Fibroblast of mammary gland (primary cell): ENCODE data around the gene ABCA13.

Source experiments
- DNase-seq: peaks from one replicate; pipeline ENCODE4 v3.0.0-alpha.2; 2010; ENCODE audit warnings: low read depth
- H3K4me3 ChIP-seq: 2 replicates; pipeline ENCODE4 v1.5.1; 2011; ENCODE audit warnings: low read depth, mild to moderate bottlenecking, low read length, moderate library complexity; ENCODE audit not compliant: control insufficient read depth
- TF ChIP-seq, protein P1 (sequence below): conservative IDR thresholded peaks from 2 replicates; pipeline ENCODE4 v1.5.1; 2011; ENCODE audit warnings: low read depth, low read length, inconsistent platforms; ENCODE audit not compliant: control insufficient read depth, insufficient read depth

Gene ABCA13

DNA sequence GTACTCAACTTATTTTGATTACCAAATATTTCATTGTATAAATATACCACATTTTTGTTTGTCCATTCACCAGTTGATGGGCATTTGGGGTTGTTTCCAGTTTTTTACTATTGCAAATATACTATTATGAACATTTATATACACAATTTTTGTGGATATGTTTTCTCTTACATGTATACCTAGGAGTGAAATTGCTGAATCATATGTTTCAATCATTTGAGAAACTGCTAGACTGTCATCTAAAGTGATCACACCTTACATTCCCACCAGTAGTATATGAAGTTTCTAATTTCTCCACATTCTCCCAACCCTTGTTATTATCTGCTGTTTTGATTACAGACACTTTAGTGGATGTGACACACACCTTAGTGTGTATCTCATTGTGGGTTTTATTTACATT is 257.9 kb downstream of the ABCA13 start:
- no peak overlapping the region for H3K4me3 ChIP-seq
- no peak for DNase-seq
- TF ChIP-seq, protein P1, sequence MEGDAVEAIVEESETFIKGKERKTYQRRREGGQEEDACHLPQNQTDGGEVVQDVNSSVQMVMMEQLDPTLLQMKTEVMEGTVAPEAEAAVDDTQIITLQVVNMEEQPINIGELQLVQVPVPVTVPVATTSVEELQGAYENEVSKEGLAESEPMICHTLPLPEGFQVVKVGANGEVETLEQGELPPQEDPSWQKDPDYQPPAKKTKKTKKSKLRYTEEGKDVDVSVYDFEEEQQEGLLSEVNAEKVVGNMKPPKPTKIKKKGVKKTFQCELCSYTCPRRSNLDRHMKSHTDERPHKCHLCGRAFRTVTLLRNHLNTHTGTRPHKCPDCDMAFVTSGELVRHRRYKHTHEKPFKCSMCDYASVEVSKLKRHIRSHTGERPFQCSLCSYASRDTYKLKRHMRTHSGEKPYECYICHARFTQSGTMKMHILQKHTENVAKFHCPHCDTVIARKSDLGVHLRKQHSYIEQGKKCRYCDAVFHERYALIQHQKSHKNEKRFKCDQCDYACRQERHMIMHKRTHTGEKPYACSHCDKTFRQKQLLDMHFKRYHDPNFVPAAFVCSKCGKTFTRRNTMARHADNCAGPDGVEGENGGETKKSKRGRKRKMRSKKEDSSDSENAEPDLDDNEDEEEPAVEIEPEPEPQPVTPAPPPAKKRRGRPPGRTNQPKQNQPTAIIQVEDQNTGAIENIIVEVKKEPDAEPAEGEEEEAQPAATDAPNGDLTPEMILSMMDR: no peak

GRCh38 chr7:48438206-48438605 is 266.9 kb downstream of the ABCA13 start:
- TF ChIP-seq, protein P1: no peak
- no peak for DNase-seq
- H3K4me3 ChIP-seq: no peak overlapping the region

DNA sequence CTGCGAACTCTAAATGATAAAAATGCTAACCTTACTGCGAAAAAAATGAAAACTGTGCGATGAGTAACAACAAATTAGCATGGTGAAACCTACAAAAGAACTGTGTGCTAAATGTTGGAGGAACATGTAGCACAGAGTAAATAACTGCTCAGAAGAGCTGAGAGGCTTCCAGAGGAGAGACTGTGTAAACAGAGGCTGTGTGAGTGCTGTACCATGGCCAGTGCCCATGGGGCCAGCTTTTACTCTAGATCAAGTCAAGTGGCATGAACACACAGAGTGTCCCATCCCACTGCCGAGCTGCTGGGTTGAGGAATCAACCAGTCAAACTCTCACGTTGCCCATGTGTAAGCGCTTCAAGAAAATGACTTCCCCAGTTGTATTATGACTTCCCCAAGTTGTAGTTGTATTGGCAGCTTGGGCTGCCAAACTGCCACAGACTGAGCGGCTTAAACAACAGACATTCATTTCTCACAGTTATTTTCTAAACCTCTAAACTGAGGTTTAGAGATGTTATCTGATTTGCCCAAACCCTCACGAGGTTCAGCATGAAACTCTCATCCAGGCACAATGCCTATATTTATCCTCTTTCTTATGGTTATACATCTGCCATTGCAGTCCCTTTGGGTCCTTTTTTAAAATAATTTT is 270.7 kb downstream of the ABCA13 start:
- TF ChIP-seq, protein P1: no peak
- DNase-seq: no peak
- H3K4me3 ChIP-seq: no peak overlapping the region

- TF ChIP-seq, protein P1: no peak
- no peak for DNase-seq
- H3K4me3 ChIP-seq: no peak overlapping the region
Measured at GRCh38 chr7:48443051-48443450, 271.8 kb downstream of the ABCA13 start.

DNA sequence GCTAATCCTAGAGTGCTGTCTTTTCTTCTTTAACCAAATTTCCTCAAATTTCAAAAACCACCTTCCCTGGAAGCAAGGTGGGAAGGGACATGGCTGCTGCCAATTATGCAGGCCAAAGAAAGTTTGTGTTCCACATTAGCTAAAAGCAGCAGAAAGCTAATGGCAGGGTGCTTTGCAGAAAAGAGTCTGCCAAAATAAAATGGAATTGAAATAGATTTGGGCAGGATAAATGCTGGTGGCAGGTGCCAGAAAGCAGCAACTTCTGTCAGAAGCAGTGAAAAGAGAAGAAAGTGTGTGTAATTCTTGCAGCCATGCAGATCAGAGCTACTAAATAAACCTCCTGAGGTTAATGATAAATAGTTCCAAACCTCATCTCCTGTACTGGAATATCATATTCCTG is 275.5 kb downstream of the ABCA13 start:
- no peak overlapping the region for H3K4me3 ChIP-seq
- TF ChIP-seq, protein P1: no peak
- no peak for DNase-seq

GRCh38 chr7:48452218-48452617 is 281.0 kb downstream of the ABCA13 start:
- no peak overlapping the region for H3K4me3 ChIP-seq
- TF ChIP-seq, protein P1: no peak
- no peak for DNase-seq

DNA sequence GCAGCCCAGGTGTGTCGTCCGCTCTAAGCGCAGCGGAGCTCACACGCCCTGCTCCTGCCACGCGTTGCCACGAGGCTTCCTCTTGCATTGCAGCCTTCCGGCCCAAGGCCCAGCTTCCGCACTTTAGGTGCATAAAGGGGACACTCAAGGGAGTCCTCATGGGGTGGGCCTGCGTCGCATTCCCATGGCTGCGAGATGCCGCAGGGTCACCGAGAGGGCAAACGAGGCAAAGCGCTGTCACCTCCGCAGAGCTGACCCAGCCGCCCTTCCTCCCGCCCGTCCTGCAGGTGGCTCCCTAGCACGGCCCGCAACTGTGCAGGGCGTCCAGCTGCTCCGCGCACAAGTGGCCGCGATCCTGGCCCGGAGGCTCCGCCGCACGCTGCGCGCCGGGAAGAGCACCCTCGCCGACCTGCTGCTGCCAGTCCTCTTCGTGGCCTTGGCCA is 283.5 kb downstream of the ABCA13 start:
- TF ChIP-seq, protein P1: no peak
- no peak for DNase-seq
- no peak overlapping the region for H3K4me3 ChIP-seq
